Measurements from ENCODE around the gene C12orf42. TPM values are rescaled to one million over a fixed set of nuclear protein-coding genes. Genes with fewer than 3 reads are reported as not detected.

C12orf42 gene
- total RNA-seq, 1 experiment from 2014 or later, result not detected

- H3K36me3 Mint-ChIP-seq (ENCODE audit: insufficient read depth, unreplicated experiment), result no peaks in the 10 kb centered on the region
- no peaks in the 10 kb centered on the region for H3K9me3 ChIP-seq
- POLR2A ChIA-PET, result no interaction called here
- H3K4me1 Mint-ChIP-seq (ENCODE audit: low read depth, unreplicated experiment), result no peaks in the 10 kb centered on the region
- intact Hi-C loops (cut with micrococcal nuclease; ENCODE audit: unreplicated experiment), result no loop called here
- H3K36me3 ChIP-seq (ENCODE audit: control insufficient read depth, insufficient read depth, low read length), result no peaks in the 10 kb centered on the region
- no TSS peak for BruUV-seq (replicated peaks)
- H3K4me1 ChIP-seq, result no peaks in the 10 kb centered on the region
- CTCF ChIA-PET, result no interaction called here
- H3K4me3 ChIP-seq (ENCODE audit: low read depth, low read length), result no peak overlapping the region
- H3K4me3 Mint-ChIP-seq (ENCODE audit: unreplicated experiment), result no peak overlapping the region
- TF ChIP-seq CTCF (IDR thresholded peaks at IDR 0.05; ENCODE audit: insufficient read depth in 1 of 2, low read depth in 1 of 2, low read length in 1 of 2, severe bottlenecking in 1 of 2, unreplicated experiment in 1 of 2), result no peak
- no peaks in the 10 kb centered on the region for H3K9me3 Mint-ChIP-seq (ENCODE audit: unreplicated experiment)
- DNase-seq, result no peak
- no peaks in the 10 kb centered on the region for H3K27me3 ChIP-seq (replicated peaks; ENCODE audit: control insufficient read depth, insufficient read depth, low read length)
- no peak overlapping the region for H3K27ac Mint-ChIP-seq (ENCODE audit: unreplicated experiment)
- H3K27me3 Mint-ChIP-seq (ENCODE audit: insufficient read depth, unreplicated experiment), result peaks cover 14% of the 10 kb centered on the region
These were observed 112.9 kb downstream of the C12orf42 start for GRCh38 chr12:103382736-103383346.

DNA sequence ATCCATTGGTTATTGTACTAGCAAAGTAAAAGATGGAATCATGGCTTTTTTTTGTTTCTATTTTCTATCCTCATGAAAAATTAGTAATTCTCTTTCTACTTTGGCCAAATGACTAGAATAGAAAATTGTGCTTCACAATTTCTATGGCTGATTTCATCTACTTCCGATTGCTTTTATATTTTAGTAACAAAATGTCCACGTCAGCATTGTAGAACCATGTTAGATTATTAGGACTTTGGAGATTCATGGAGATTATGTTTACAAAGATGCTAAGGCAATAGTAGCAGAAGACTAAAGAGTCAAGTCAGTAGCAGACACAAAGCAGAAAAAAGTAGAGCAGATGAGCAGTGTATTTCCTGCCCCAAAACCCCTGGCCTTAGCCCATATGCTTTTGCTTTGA is 113.6 kb downstream of the C12orf42 start:
- no peaks in the 10 kb centered on the region for H3K36me3 ChIP-seq (ENCODE audit: control insufficient read depth, insufficient read depth, low read length)
- H3K4me1 ChIP-seq, result no peaks in the 10 kb centered on the region
- no peak for DNase-seq
- ChIA-PET POLR2A (no interaction called here), CTCF (no interaction called here)
- Mint-ChIP-seq H3K9me3 (ENCODE audit: unreplicated experiment) (no peaks in the 10 kb centered on the region), H3K4me1 (ENCODE audit: low read depth, unreplicated experiment) (no peaks in the 10 kb centered on the region), H3K27ac (ENCODE audit: unreplicated experiment) (no peak overlapping the region), H3K27me3 (ENCODE audit: insufficient read depth, unreplicated experiment) (peaks cover 9% of the 10 kb centered on the region), H3K36me3 (ENCODE audit: insufficient read depth, unreplicated experiment) (no peaks in the 10 kb centered on the region), H3K4me3 (ENCODE audit: unreplicated experiment) (no peak overlapping the region)
- no peaks in the 10 kb centered on the region for H3K9me3 ChIP-seq
- TF ChIP-seq CTCF (IDR thresholded peaks at IDR 0.05; ENCODE audit: insufficient read depth in 1 of 2, low read depth in 1 of 2, low read length in 1 of 2, severe bottlenecking in 1 of 2, unreplicated experiment in 1 of 2), result no peak
- no peak overlapping the region for H3K4me3 ChIP-seq (ENCODE audit: low read depth, low read length)
- no peaks in the 10 kb centered on the region for H3K27me3 ChIP-seq (replicated peaks; ENCODE audit: control insufficient read depth, insufficient read depth, low read length)
- no TSS peak for BruUV-seq (replicated peaks)
- intact Hi-C loops (cut with micrococcal nuclease; ENCODE audit: unreplicated experiment), result no loop called here

DNA sequence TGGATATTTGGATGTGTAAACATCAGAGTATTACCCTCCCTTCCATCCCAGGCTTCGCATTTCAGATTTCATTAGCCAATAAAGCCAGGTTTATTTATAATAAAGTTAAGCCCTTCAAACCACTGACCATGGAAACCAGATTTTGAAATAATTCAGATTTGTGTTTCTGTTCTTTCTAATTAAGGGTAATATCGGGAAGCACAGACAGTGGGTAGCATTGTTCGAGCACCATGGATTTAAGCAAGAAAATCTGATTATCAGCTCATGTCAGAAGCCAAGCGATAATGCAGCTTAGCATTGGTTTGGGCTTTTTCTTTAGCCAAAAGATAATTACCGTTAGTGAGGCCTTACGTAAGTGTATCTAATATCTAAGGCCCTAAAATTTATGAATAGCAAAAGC is 116.1 kb downstream of the C12orf42 start:
- Histone ChIP-seq H3K36me3 (ENCODE audit: control insufficient read depth, insufficient read depth, low read length) (no peaks in the 10 kb centered on the region), H3K27me3 (replicated peaks; ENCODE audit: control insufficient read depth, insufficient read depth, low read length) (no peaks in the 10 kb centered on the region), H3K9me3 (no peaks in the 10 kb centered on the region), H3K4me1 (no peaks in the 10 kb centered on the region), H3K4me3 (ENCODE audit: low read depth, low read length) (no peak overlapping the region)
- Mint-ChIP-seq H3K27me3 (ENCODE audit: insufficient read depth, unreplicated experiment) (peaks cover 3% of the 10 kb centered on the region), H3K4me1 (ENCODE audit: low read depth, unreplicated experiment) (no peaks in the 10 kb centered on the region), H3K4me3 (ENCODE audit: unreplicated experiment) (no peak overlapping the region), H3K9me3 (ENCODE audit: unreplicated experiment) (no peaks in the 10 kb centered on the region), H3K36me3 (ENCODE audit: insufficient read depth, unreplicated experiment) (no peaks in the 10 kb centered on the region), H3K27ac (ENCODE audit: unreplicated experiment) (no peak overlapping the region)
- TF ChIP-seq CTCF (IDR thresholded peaks at IDR 0.05; ENCODE audit: insufficient read depth in 1 of 2, low read depth in 1 of 2, low read length in 1 of 2, severe bottlenecking in 1 of 2, unreplicated experiment in 1 of 2), result no peak
- BruUV-seq (replicated peaks), result no TSS peak
- POLR2A ChIA-PET, result no interaction called here
- CTCF ChIA-PET, result no interaction called here
- intact Hi-C loops (cut with micrococcal nuclease; ENCODE audit: unreplicated experiment), result no loop called here
- no peak for DNase-seq

Data from Caco-2 (cell line).